GM23338 (cell line): Measurements from ENCODE around the gene DEK.

Source experiments
- CTCF ChIP-seq, 2 experiments: fragments of 200-600 bp in 1 of 2; sonication (generic) in 1 of 2; conservative IDR thresholded peaks; 2 replicates each; pipeline versions ENCODE4 v1.5.1 to v1.6.1; 2016 to 2017; ENCODE audit warnings: antibody characterized with exemption in 2 of 2, low read depth in 2 of 2, mild to moderate bottlenecking in 2 of 2, moderate library complexity in 1 of 2
- ETS1 ChIP-seq: IDR thresholded peaks from 2 replicates; pipeline ENCODE4 v1.6.1; 2016; ENCODE audit warnings: antibody characterized with exemption
- POLR2AphosphoS5 ChIP-seq: IDR thresholded peaks from 2 replicates; pipeline ENCODE4 v1.6.1; 2016; ENCODE audit warnings: antibody characterized with exemption, low read depth

- TF ChIP-seq POLR2AphosphoS5 (no peak), ETS1 (no peak), CTCF (conservative IDR thresholded peaks at IDR 0.05; ENCODE audit: low read depth in 2 of 2) (no peak)
Measured at GRCh38 chr6:18253635-18254034, 10.7 kb downstream of the DEK start.
